ENCODE results near the gene ZNF865.

GRCh38 chr19:55611983-55612645 is 6.7 kb downstream of the ZNF865 start:
- TF ChIP-seq POLR2AphosphoS5 (IDR thresholded peaks at IDR 0.05; ENCODE audit: insufficient read depth in 1 of 2, low read depth in 1 of 2): no peak
- TF ChIP-seq CTCF (IDR thresholded peaks at IDR 0.05): no peak
- TF ChIP-seq POLR2A (IDR thresholded peaks at IDR 0.05): no peak

Measured in vagina (tissue), 2 donors.